HG03095 (cell line): ENCODE results near the gene SQOR.

Experiments used
- ATAC-seq: cut with Tn5 transposase; IDR thresholded peaks from one replicate; pipeline ENCODE4 v1.9.1; 2021; ENCODE audit warnings: moderate library complexity; ENCODE audit not compliant: unreplicated experiment

SQOR gene

DNA sequence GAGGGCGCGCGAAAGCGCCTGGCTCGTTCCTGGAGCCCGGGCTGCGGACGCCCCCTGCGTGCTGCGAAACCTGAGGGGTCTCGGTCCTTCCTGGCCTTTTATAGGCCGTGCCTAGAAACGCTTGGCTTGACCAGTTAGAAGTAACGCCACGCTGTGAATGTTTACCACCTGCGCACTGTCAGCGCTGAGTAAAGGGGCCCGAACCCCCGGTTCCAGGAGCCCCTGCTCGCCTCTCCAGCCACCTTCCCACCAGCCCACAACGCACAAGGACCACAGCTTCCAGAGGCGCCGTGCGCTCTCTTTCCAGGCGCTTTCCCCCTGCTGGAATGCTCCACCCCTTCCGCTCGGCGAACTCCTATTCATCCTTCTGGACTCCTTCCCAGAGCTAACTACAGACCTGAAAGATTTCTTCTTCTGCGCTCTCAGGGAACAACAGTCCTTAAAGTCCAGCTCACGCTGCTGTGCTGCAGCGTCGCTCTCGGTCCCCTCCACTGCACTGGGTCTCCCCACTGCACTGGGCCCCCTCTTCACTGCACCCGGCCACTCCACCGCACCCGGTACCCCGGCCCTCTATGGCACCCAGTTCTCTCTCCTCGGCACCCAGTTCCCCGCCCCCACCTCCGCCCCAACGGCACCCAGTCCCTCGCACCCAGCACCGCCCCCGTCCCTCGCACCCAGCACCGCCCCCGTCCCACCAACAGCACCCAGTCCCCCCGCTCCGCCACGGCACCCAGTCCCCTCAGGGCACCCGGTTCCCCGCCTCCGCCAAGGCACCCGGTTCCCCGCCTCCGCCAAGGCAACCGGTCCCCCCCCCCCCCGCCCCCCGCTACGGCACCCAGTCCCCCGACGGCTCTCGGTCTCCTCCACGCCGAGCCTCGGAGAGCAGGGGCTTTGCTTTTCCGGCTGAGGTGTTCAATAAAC lies 69.8 kb downstream of the SQOR start:
- no peak for ATAC-seq

DNA sequence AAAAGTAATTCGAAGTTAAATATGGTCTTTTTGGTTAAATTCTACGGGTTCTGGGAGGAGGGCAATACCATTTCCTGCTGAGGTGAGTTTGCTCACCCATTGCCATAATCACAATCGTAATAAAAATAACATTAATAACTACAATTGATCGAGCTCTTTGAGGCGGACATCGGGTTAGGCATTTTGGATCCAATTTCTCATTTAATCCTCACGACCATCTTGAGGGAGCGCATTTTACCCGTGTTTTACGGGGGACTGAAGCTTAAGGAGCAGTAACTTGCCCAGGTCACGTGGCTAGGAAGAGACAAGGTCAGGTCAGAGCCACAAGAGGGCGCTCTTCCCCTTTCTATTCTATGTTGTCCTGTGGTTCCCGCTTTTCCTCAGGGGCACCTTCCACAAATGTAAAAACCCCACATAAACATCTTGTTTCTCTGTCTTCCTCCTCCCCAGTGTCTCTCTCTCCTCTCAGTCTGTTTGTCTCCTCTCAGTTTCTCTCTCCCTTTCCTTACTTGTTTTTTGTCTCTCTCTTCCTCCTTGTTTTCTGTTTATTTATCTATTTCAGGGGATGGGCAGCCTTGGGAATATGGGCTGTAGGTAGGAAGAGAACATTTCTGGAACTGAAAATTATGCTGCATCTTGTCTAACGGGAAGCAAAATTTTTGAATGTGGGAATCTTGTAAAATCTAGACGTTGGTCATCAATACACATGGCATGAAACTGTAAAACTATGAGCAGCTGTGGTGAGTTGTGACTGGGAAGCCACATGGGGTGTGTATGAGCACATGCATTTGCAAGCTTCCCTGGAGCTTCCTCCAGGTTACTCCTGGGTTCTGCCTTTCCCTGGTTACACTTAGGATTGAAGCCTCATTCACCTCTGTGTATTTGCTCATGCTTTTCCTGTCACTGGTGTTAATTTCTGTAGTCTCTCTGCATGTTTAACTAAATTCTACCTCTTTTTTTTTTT lies 71.0 kb downstream of the SQOR start:
- ATAC-seq = peak; percentile 81

- ATAC-seq = no peak
These were observed 75.8 kb downstream of the SQOR start for GRCh38 chr15:45710657-45711056.

DNA sequence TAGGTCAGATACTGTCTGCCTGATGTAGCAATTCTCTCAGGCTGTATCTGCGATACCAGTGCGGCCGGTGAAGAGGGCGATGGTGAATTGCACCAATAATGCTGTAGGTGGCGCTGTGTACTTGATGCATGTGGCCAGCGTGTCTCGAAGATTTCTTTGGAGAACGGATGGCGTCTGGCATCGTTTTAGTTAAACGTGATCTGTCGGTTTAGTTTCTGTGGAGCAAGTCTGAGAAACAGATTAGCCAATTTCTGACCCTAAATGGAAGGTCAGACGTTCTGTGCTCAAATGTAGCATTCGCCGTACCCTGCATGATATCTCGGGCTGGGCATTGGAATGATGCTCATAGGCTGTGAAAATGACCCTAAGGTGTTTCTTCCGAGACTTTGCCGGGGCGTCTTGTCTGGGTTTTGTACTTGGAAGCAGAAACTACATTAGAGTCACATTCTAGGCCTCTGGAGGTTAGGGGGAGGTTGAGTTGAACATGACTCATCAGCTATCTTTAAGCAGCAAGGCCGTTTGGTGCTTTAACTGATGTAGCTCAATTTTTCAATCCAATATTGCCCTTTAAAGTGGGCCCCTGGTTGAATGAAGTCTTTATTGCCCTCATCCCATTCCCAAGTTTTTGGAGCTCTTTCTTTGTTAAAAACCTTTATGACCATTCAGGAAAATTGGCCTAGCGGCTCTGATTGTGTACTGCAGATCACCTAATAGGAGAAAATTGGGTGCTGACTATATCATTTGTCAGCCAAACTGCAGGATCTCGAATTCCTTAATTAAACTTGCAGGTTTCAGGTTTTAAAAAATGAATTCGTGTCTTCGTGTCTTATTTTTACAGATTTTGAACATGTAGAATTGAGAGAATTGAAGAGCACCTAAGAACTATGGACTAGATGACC lies 80.0 kb downstream of the SQOR start:
- ATAC-seq = no peak

DNA sequence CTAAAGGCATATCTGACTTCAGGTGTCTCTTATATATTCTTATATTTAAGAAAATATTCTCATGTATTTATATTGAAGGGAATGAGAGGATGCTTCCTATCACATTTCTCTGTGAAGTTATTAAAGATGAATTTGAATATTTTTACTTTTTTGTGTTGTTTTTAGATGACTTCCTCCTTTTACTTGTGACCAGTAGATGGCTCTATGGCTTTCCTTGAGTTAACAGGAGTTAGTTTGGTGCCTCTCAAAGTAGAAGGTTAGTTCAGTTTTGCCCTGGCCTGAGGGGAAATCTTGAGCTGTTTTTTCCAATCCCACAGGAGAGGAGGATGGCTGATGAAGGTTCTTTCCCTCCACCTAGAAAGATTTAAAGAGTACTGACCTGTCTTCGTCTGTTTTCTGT lies 80.7 kb downstream of the SQOR start:
- no peak for ATAC-seq

DNA sequence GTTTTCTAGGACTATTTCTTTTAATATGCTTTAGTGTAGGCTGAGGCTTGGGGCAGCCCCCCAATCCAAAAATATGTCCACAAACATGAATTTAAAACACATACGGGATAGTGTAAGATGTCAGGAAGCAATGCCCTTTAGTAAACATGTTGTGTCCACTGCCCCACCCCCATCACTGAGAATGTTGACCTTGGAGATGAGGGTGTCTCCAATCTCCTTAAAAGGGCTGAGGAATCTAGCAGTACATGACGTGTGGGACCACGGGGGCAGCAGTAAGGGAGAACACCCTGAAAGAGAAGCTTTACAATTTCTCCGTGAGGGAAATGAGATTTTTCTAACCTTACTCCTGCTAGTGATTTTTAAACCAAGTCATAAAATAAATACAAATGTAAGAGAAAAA lies 84.7 kb downstream of the SQOR start:
- ATAC-seq = no peak

GRCh38 chr15:45720183-45720582 lies 85.4 kb downstream of the SQOR start:
- ATAC-seq = no peak

DNA sequence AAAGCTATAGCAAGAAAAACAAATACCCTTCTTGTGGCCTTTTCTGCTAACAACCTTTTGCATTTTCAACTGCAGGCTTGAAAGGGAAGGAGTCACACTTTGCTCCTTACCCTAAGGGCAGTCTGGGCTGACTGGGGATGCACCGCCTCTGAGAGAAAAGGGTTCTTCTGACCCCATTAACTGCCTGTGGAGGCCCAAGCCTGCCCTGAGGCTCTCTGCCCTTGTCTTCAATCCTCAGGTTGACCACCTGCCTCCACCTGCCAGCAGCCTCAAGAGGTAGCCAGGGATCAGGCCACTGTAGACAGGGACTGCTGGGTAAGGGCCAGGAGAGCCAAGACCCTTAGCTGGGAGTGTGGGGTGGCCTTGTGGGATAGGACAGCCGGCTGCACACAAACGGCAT lies 93.8 kb downstream of the SQOR start:
- no peak for ATAC-seq

- ATAC-seq = no peak
These were observed 94.3 kb downstream of the SQOR start for GRCh38 chr15:45729141-45729540.

DNA sequence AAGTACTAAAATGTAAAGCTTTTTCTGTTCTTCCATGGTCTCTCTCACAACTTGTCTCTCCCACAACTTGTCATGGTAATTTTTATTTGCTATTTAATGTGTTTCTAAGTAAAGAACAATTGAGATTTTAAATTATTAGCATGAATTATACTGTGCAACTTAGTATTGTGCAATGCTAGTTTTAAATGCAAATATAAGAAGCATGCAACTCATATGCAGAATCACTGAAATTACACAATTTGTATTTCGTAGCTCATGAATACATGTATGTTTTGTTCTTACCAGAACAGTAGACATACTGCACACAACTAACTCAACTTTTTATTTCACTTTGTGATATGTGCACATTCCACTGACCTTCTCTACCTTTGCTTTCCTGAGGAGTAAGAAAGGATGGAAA lies 96.5 kb downstream of the SQOR start:
- no peak for ATAC-seq

DNA sequence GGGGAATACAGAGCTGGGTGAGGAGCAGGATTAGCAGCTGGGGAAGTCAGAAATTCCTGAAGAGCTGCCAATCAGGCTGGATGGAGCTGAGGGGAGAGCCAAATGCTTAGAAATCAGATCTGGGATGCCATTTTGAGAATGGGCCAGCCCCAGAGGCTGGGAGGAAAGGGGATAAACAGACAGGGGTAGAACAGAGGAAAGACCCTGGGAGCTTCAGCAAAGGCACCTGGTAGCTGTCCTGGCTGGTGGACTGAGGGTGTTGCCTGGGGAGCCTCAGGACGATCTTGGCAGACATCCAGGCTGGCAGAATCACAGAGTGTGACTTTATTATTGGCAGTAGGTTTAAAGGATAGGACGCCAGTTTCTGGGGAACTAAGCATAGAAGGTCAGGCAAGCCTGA lies 97.8 kb downstream of the SQOR start:
- ATAC-seq = no peak

- ATAC-seq = no peak
These were observed 99.5 kb downstream of the SQOR start for GRCh38 chr15:45734260-45734711.
